ENCODE data around the gene RAB6A.
"Not testable (repeated sequence)": the region's sequence is repeated elsewhere in the genome, so short reads cannot be mapped to it uniquely, and the experiment has no call there.

The RAB6A gene

GRCh38 chr11:73752216-73752867 lies 8.5 kb downstream of the RAB6A start:
- H3K36me3 Mint-ChIP-seq = peaks cover 9% of the 10 kb centered on the region
- no peak overlapping the region for H3K4me3 Mint-ChIP-seq
- H3K27ac Mint-ChIP-seq = no peak overlapping the region
- no peaks in the 10 kb centered on the region for H3K9me3 Mint-ChIP-seq (ENCODE audit: low read depth)
- peaks cover 50% of the 10 kb centered on the region for H3K4me1 Mint-ChIP-seq (ENCODE audit: low read depth)
- H3K27me3 Mint-ChIP-seq = no peaks in the 10 kb centered on the region

- H3K9me3 Mint-ChIP-seq (ENCODE audit: low read depth); H3K27me3 Mint-ChIP-seq; H3K36me3 Mint-ChIP-seq: not testable (repeated sequence)
- H3K4me3 Mint-ChIP-seq = peak overlapping the region; percentile 6
- peak overlapping the region; percentile 61 for H3K27ac Mint-ChIP-seq
- peaks cover 48% of the 10 kb centered on the region for H3K4me1 Mint-ChIP-seq (ENCODE audit: low read depth)
These were observed 10.0 kb downstream of the RAB6A start for GRCh38 chr11:73750862-73751261.

DNA sequence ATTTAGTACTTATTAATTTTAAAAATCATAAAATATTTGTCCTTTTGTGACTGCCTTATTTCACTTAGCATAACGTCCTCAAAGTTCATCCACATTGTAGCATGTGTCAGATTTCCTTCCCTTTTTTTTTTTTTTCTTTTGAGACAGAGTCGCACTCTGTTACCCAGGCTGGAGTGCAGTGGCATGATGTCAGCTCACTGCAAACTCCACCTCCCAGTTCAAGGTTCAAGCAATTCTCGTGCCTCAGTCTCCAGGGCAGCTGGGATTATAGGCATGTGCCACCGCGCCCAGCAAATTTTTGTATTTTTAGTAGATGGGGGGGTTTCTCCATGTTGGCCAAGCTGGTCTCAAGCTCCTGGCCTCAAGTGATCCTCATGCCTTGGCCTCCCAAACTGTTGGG lies 10.6 kb downstream of the RAB6A start:
- Mint-ChIP-seq H3K4me3 (no peak overlapping the region), H3K27me3 (no peaks in the 10 kb centered on the region), H3K4me1 (ENCODE audit: low read depth) (peaks cover 50% of the 10 kb centered on the region), H3K9me3 (ENCODE audit: low read depth) (no peaks in the 10 kb centered on the region), H3K36me3 (peaks cover 9% of the 10 kb centered on the region), H3K27ac (no peak overlapping the region)

DNA sequence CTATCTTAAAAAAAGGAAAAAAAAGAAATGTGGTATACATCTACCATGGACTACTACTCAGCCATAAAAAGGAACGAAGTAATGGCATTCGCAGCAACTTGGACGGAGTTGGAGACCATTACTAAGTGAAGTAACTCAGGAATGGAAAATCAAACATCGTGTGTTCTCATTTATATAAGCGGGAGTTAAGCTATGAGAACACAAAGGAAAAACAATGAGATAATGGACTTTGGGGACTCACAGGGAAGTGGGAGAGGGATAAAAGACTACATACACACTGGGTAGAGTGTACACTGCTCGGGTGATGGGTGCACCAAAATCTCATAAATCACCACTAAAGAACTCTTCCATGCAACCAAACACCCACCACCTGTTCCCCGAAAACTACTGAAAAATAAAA lies 11.8 kb downstream of the RAB6A start:
- Mint-ChIP-seq H3K9me3 (ENCODE audit: low read depth) (no peaks in the 10 kb centered on the region), H3K36me3 (peaks cover 9% of the 10 kb centered on the region), H3K4me3 (no peak overlapping the region), H3K27me3 (no peaks in the 10 kb centered on the region), H3K4me1 (ENCODE audit: low read depth) (peaks cover 50% of the 10 kb centered on the region), H3K27ac (no peak overlapping the region)

GRCh38 chr11:73748300-73748699 lies 12.6 kb downstream of the RAB6A start:
- Mint-ChIP-seq H3K4me1 (ENCODE audit: low read depth) (peaks cover 48% of the 10 kb centered on the region), H3K4me3 (no peak overlapping the region), H3K27me3 (no peaks in the 10 kb centered on the region), H3K36me3 (peaks cover 7% of the 10 kb centered on the region), H3K9me3 (ENCODE audit: low read depth) (no peaks in the 10 kb centered on the region), H3K27ac (no peak overlapping the region)

DNA sequence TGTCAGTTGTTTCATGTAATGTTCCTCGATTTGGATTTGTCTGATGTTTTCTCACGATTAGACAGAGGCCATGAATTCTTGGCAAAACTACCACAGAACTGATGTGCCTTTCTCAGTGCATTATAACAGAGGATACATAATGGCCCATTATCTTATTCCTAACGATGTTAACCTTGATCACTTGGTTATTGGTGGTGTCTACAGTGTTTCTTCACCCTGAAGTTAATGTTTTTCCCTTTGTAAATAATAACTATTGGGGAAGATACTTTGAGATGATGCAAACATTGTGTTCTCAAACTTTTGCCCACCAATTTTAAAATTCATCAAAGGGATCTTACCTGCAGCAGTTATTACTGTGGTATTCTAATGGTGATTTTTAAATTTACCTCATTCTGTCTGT lies 13.1 kb downstream of the RAB6A start:
- Mint-ChIP-seq H3K36me3 (peaks cover 7% of the 10 kb centered on the region), H3K27ac (peak overlapping the region; percentile 29), H3K27me3 (no peaks in the 10 kb centered on the region), H3K4me1 (ENCODE audit: low read depth) (peaks cover 51% of the 10 kb centered on the region), H3K9me3 (ENCODE audit: low read depth) (no peaks in the 10 kb centered on the region), H3K4me3 (no peak overlapping the region)

DNA sequence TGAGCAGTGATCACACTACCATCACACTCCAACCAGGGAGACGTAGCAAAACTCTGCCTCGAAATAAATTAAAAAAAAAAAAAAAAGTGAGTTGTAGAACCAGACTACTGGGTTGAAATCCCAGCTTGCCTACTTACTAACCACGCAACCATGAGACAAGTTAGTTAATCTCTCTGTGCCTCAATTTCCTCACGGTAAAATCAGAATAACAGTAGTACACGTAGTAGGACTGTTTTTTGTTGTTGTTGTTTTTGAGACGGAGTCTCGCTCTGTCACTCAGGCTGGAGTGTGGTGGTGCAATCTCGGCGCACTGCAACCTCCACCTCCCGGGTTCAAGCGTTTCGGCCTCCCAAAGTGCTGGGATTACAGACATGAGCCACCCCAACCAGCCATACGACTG lies 14.2 kb downstream of the RAB6A start:
- no peaks in the 10 kb centered on the region for H3K9me3 Mint-ChIP-seq (ENCODE audit: low read depth)
- H3K27me3 Mint-ChIP-seq = no peaks in the 10 kb centered on the region
- no peak overlapping the region for H3K4me3 Mint-ChIP-seq
- H3K4me1 Mint-ChIP-seq (ENCODE audit: low read depth) = peaks cover 43% of the 10 kb centered on the region
- no peak overlapping the region for H3K27ac Mint-ChIP-seq
- H3K36me3 Mint-ChIP-seq = peaks cover 6% of the 10 kb centered on the region

GRCh38 chr11:73743045-73743444 lies 17.8 kb downstream of the RAB6A start:
- no peaks in the 10 kb centered on the region for H3K9me3 Mint-ChIP-seq (ENCODE audit: low read depth)
- H3K27ac Mint-ChIP-seq = peak overlapping the region; percentile 13
- H3K4me3 Mint-ChIP-seq = no peak overlapping the region
- H3K4me1 Mint-ChIP-seq (ENCODE audit: low read depth) = peaks cover 21% of the 10 kb centered on the region
- H3K27me3 Mint-ChIP-seq = no peaks in the 10 kb centered on the region
- H3K36me3 Mint-ChIP-seq = peaks cover 2% of the 10 kb centered on the region

GRCh38 chr11:73735959-73736358 lies 24.9 kb downstream of the RAB6A start:
- H3K9me3 Mint-ChIP-seq (ENCODE audit: low read depth); H3K27ac Mint-ChIP-seq; H3K4me3 Mint-ChIP-seq; H3K27me3 Mint-ChIP-seq; H3K36me3 Mint-ChIP-seq: not testable (repeated sequence)
- peaks cover 21% of the 10 kb centered on the region for H3K4me1 Mint-ChIP-seq (ENCODE audit: low read depth)

DNA sequence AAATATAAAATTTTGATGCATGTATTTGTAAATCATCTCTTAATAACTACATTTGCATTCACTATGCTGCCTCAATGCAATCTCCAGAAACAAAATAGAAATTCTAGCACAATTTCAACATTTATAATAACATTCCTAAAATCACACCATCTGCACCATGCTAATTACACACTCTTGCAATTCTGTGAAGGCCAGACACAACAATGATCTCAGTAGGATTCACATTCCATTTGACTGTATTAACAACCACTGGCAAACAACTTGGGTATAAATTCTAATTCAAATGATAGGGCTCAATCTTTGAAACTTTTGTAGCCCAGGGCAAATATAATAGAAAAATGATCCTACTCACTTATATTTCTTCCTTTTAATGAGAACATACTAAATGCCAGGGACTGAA lies 25.9 kb downstream of the RAB6A start:
- Mint-ChIP-seq H3K4me1 (ENCODE audit: low read depth) (peaks cover 25% of the 10 kb centered on the region), H3K9me3 (ENCODE audit: low read depth) (no peaks in the 10 kb centered on the region), H3K27me3 (no peaks in the 10 kb centered on the region), H3K27ac (no peak overlapping the region), H3K36me3 (peaks cover 6% of the 10 kb centered on the region), H3K4me3 (no peak overlapping the region)

DNA sequence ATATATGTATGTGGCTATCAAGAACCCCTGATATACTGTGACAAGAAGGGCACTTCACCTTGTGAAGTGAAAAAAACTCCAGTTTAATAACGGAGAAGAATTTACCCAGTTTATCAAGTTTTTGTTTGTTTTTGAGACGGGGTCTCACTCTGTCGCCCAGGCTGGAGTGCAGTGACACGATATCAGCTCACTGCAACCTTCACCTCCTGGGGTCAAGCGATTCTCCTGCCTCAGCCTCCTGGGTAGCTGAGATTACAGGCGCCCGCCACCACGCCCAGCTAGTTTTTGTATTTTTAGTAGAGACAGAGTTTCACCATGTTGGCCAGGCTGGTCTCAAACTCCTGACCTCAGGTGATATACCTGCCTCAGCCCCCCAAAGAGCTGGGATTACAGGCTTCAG lies 26.9 kb downstream of the RAB6A start:
- not testable (repeated sequence) for H3K27ac Mint-ChIP-seq; H3K9me3 Mint-ChIP-seq (ENCODE audit: low read depth); H3K36me3 Mint-ChIP-seq; H3K4me3 Mint-ChIP-seq; H3K27me3 Mint-ChIP-seq
- H3K4me1 Mint-ChIP-seq (ENCODE audit: low read depth) = peaks cover 29% of the 10 kb centered on the region

DNA sequence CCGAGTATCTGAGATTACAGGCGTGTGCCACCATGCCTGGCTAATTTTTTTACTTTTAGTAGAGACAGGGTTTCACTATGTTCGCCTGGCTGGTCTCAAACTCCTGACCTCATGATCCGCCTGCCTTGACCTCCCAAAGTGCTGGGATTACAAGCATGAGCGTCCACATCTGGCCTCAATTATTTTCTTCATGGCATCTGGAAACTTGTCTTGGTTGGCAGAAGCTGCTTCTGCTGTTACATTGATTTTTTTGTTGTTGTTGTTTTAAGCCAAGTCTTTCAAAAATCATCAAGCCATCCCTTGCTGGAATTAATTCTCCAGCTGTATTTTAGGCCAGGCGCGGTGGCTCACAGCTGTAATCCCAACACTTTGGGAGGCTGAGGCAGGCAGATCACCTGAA lies 27.9 kb downstream of the RAB6A start:
- H3K27ac Mint-ChIP-seq; H3K27me3 Mint-ChIP-seq; H3K4me3 Mint-ChIP-seq; H3K36me3 Mint-ChIP-seq; H3K9me3 Mint-ChIP-seq (ENCODE audit: low read depth): not testable (repeated sequence)
- H3K4me1 Mint-ChIP-seq (ENCODE audit: low read depth) = peaks cover 33% of the 10 kb centered on the region

DNA sequence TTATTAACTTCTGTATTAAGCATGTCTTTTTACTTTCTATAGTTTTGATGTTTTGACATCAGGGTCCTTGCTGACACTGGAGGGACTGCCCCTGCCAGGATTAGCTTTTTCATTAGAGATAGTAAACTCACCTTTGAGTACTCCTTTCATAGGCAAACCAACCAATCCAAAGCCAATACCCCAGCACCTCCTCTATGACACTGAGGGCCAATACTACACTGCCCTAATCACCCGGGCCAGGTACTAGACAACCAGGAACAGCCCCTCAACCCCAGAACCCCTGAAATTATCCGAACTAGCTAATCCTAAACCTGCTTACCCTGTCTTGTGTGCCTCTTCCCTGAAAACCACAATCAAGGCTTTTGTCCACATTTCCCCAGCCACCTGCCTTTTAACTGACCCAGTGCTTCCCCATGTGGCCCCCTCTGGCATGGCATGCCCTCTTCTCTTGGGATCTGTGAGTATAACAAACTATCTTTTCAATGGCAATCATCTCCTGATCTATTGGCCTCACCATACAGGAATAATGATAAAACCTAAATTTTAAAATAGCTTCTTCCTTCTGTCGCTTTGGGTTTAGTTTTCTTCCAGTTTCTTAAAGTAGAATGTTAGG lies 31.2 kb downstream of the RAB6A start:
- H3K27ac Mint-ChIP-seq = peak overlapping the region; percentile 51
- no peak overlapping the region for H3K4me3 Mint-ChIP-seq
- H3K36me3 Mint-ChIP-seq = peaks cover 8% of the 10 kb centered on the region
- H3K27me3 Mint-ChIP-seq = no peaks in the 10 kb centered on the region
- peaks cover 32% of the 10 kb centered on the region for H3K4me1 Mint-ChIP-seq (ENCODE audit: low read depth)
- no peaks in the 10 kb centered on the region for H3K9me3 Mint-ChIP-seq (ENCODE audit: low read depth)

- H3K4me1 Mint-ChIP-seq (ENCODE audit: low read depth) = peaks cover 28% of the 10 kb centered on the region
These were observed 32.9 kb downstream of the RAB6A start for GRCh38 chr11:73728000-73728399.

DNA sequence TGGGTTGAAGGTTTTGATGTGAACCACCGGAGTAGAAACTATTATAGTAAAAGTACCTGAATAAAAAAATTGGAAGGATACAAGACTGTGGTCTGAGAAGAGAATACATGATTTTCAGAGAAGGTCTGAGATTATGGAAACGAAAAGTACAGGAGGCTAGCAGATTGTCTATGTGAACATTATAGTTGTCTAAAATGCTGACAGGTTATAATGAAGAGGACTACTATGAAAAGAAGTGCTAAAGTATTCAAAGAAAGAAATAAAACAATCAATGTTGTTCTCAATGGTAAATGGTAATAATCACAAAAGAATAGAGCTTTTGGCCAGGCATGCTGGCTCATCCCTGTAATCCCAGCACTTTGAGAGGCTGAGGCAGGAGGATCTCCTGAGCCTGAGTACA lies 34.0 kb downstream of the RAB6A start:
- no peaks in the 10 kb centered on the region for H3K9me3 Mint-ChIP-seq (ENCODE audit: low read depth)
- H3K27ac Mint-ChIP-seq = peak overlapping the region; percentile 58
- peaks cover 8% of the 10 kb centered on the region for H3K36me3 Mint-ChIP-seq
- H3K27me3 Mint-ChIP-seq = no peaks in the 10 kb centered on the region
- H3K4me3 Mint-ChIP-seq = no peak overlapping the region
- H3K4me1 Mint-ChIP-seq (ENCODE audit: low read depth) = peaks cover 28% of the 10 kb centered on the region

More at GRCh38 chr11:73728000-73728399, 32.9 kb downstream of the RAB6A start:
- Mint-ChIP-seq H3K27ac (no peak overlapping the region), H3K36me3 (peaks cover 8% of the 10 kb centered on the region), H3K27me3 (no peaks in the 10 kb centered on the region), H3K4me3 (no peak overlapping the region), H3K9me3 (ENCODE audit: low read depth) (no peaks in the 10 kb centered on the region)

- Mint-ChIP-seq H3K4me3 (no peak overlapping the region), H3K27me3 (no peaks in the 10 kb centered on the region), H3K9me3 (ENCODE audit: low read depth) (no peaks in the 10 kb centered on the region), H3K36me3 (peaks cover 8% of the 10 kb centered on the region), H3K4me1 (ENCODE audit: low read depth) (peaks cover 5% of the 10 kb centered on the region), H3K27ac (no peak overlapping the region)
These were observed 43.7 kb downstream of the RAB6A start for GRCh38 chr11:73717136-73717535.

All from activated naive CD8-positive, alpha-beta T cell (primary cell).